Activated naive CD8-positive, alpha-beta T cell treated with anti-CD3 and anti-CD28 coated beads for 36 hours (primary cell): ENCODE results near the gene NOTCH3. TPM values are rescaled to one million over a fixed set of nuclear protein-coding genes. Genes with fewer than 3 reads are reported as not detected.
A peak's percentile ranks its signal among the peaks of the same experiment; 100 is the strongest.

Experiments used
- DNase-seq: peaks from one replicate; pipeline ENCODE4 v3.0.0; 2021
- H3K27ac Mint-ChIP-seq: one replicate; pipeline ENCODE4 v1.8.0; 2022; ENCODE audit warnings: mild to moderate bottlenecking, moderate library complexity, mixed read lengths
- H3K27me3 Mint-ChIP-seq: one replicate; pipeline ENCODE4 v1.8.0; 2022; ENCODE audit warnings: mild to moderate bottlenecking, mixed read lengths
- H3K36me3 Mint-ChIP-seq: one replicate; pipeline ENCODE4 v1.8.0; 2021; ENCODE audit warnings: mild to moderate bottlenecking, mixed read lengths
- H3K4me1 Mint-ChIP-seq: one replicate; pipeline ENCODE4 v1.8.0; 2021; ENCODE audit warnings: mixed read lengths
- H3K4me3 Mint-ChIP-seq: one replicate; pipeline ENCODE4 v1.8.0; 2022; ENCODE audit warnings: mild to moderate bottlenecking, moderate library complexity, mixed read lengths
- H3K9me3 Mint-ChIP-seq: one replicate; pipeline ENCODE4 v1.8.0; 2022; ENCODE audit warnings: mixed read lengths
- total RNA-seq, 2 experiments: library from RNA; stranded (reverse); gene quantifications; one replicate each; pipeline ENCODE4 v1.2.3, GENCODE V29; 2021

NOTCH3 gene
- total RNA-seq, 2 experiments from 2014 or later, result 0.12 TPM; not detected in 1

GRCh38 chr19:15170345-15170744, 30.4 kb downstream of the NOTCH3 start:
- no peaks in the 10 kb centered on the region for H3K36me3 Mint-ChIP-seq
- no peak for DNase-seq
- no peaks in the 10 kb centered on the region for H3K4me1 Mint-ChIP-seq
- no peak overlapping the region for H3K4me3 Mint-ChIP-seq
- H3K27ac Mint-ChIP-seq, result no peak overlapping the region
- H3K9me3 Mint-ChIP-seq, result peaks cover 3% of the 10 kb centered on the region
- H3K27me3 Mint-ChIP-seq, result peaks cover 4% of the 10 kb centered on the region

GRCh38 chr19:15169541-15170285, 31.1 kb downstream of the NOTCH3 start:
- peaks cover 9% of the 10 kb centered on the region for H3K9me3 Mint-ChIP-seq
- no peaks in the 10 kb centered on the region for H3K36me3 Mint-ChIP-seq
- no peaks in the 10 kb centered on the region for H3K4me1 Mint-ChIP-seq
- no peak overlapping the region for H3K27ac Mint-ChIP-seq
- no peak overlapping the region for H3K4me3 Mint-ChIP-seq
- DNase-seq, result no peak
- peaks cover 4% of the 10 kb centered on the region for H3K27me3 Mint-ChIP-seq

GRCh38 chr19:15166700-15167099, 34.1 kb downstream of the NOTCH3 start:
- peaks cover 11% of the 10 kb centered on the region for H3K9me3 Mint-ChIP-seq
- H3K4me1 Mint-ChIP-seq, result no peaks in the 10 kb centered on the region
- H3K27ac Mint-ChIP-seq, result no peak overlapping the region
- no peak for DNase-seq
- H3K4me3 Mint-ChIP-seq, result no peak overlapping the region
- H3K27me3 Mint-ChIP-seq, result peaks cover 4% of the 10 kb centered on the region
- H3K36me3 Mint-ChIP-seq, result no peaks in the 10 kb centered on the region

GRCh38 chr19:15161028-15161984, 39.5 kb downstream of the NOTCH3 start:
- Mint-ChIP-seq H3K27ac (no peak overlapping the region), H3K4me3 (no peak overlapping the region), H3K36me3 (peaks cover 3% of the 10 kb centered on the region), H3K4me1 (no peaks in the 10 kb centered on the region), H3K27me3 (no peaks in the 10 kb centered on the region), H3K9me3 (peaks cover 14% of the 10 kb centered on the region)
- DNase-seq, result no peak

- no peak overlapping the region for H3K27ac Mint-ChIP-seq
- H3K4me3 Mint-ChIP-seq, result no peak overlapping the region
- no peaks in the 10 kb centered on the region for H3K4me1 Mint-ChIP-seq
- H3K9me3 Mint-ChIP-seq, result peaks cover 11% of the 10 kb centered on the region
- peaks cover 3% of the 10 kb centered on the region for H3K36me3 Mint-ChIP-seq
- H3K27me3 Mint-ChIP-seq, result no peaks in the 10 kb centered on the region
- no peak for DNase-seq
Observed at GRCh38 chr19:15159251-15159650, 41.5 kb downstream of the NOTCH3 start.

GRCh38 chr19:15156391-15156790, 44.4 kb downstream of the NOTCH3 start:
- Mint-ChIP-seq H3K27me3 (peaks cover 5% of the 10 kb centered on the region), H3K36me3 (peaks cover 3% of the 10 kb centered on the region), H3K9me3 (peaks cover 9% of the 10 kb centered on the region), H3K27ac (no peak overlapping the region), H3K4me3 (no peak overlapping the region), H3K4me1 (no peaks in the 10 kb centered on the region)
- no peak for DNase-seq

GRCh38 chr19:15155296-15155695, 45.5 kb downstream of the NOTCH3 start:
- H3K4me3 Mint-ChIP-seq, result no peak overlapping the region
- peaks cover 5% of the 10 kb centered on the region for H3K27me3 Mint-ChIP-seq
- H3K9me3 Mint-ChIP-seq, result peaks cover 9% of the 10 kb centered on the region
- H3K4me1 Mint-ChIP-seq, result peaks cover 3% of the 10 kb centered on the region
- H3K36me3 Mint-ChIP-seq, result peaks cover 3% of the 10 kb centered on the region
- H3K27ac Mint-ChIP-seq, result no peak overlapping the region
- no peak for DNase-seq

GRCh38 chr19:15154002-15154612, 46.7 kb downstream of the NOTCH3 start:
- Mint-ChIP-seq H3K27me3 (peaks cover 5% of the 10 kb centered on the region), H3K4me1 (peaks cover 6% of the 10 kb centered on the region), H3K27ac (no peak overlapping the region), H3K9me3 (peaks cover 7% of the 10 kb centered on the region), H3K36me3 (peaks cover under 1% of the 10 kb centered on the region), H3K4me3 (no peak overlapping the region)
- DNase-seq, result peak; percentile 37

GRCh38 chr19:15149737-15150136, 51.1 kb downstream of the NOTCH3 start:
- Mint-ChIP-seq H3K9me3 (peaks cover 2% of the 10 kb centered on the region), H3K27ac (no peak overlapping the region), H3K4me3 (no peak overlapping the region), H3K36me3 (no peaks in the 10 kb centered on the region), H3K4me1 (peaks cover 7% of the 10 kb centered on the region), H3K27me3 (peaks cover 5% of the 10 kb centered on the region)
- DNase-seq, result no peak

GRCh38 chr19:15147090-15147489, 53.7 kb downstream of the NOTCH3 start:
- Mint-ChIP-seq H3K27me3 (no peaks in the 10 kb centered on the region), H3K4me1 (peaks cover 7% of the 10 kb centered on the region), H3K36me3 (no peaks in the 10 kb centered on the region), H3K4me3 (no peak overlapping the region), H3K9me3 (no peaks in the 10 kb centered on the region), H3K27ac (no peak overlapping the region)
- no peak for DNase-seq

- Mint-ChIP-seq H3K36me3 (peaks cover 3% of the 10 kb centered on the region), H3K4me1 (peaks cover 1% of the 10 kb centered on the region), H3K27me3 (no peaks in the 10 kb centered on the region), H3K9me3 (peaks cover 3% of the 10 kb centered on the region), H3K4me3 (no peak overlapping the region), H3K27ac (no peak overlapping the region)
- no peak for DNase-seq
Observed at GRCh38 chr19:15144046-15144646, 56.6 kb downstream of the NOTCH3 start.

GRCh38 chr19:15142313-15142712, 58.5 kb downstream of the NOTCH3 start:
- H3K4me1 Mint-ChIP-seq, result no peaks in the 10 kb centered on the region
- H3K9me3 Mint-ChIP-seq, result peaks cover 3% of the 10 kb centered on the region
- DNase-seq, result no peak
- peaks cover 3% of the 10 kb centered on the region for H3K36me3 Mint-ChIP-seq
- H3K4me3 Mint-ChIP-seq, result no peak overlapping the region
- H3K27me3 Mint-ChIP-seq, result no peaks in the 10 kb centered on the region
- H3K27ac Mint-ChIP-seq, result no peak overlapping the region

GRCh38 chr19:15141143-15141542, 59.7 kb downstream of the NOTCH3 start:
- Mint-ChIP-seq H3K36me3 (peaks cover 3% of the 10 kb centered on the region), H3K27ac (no peak overlapping the region), H3K4me1 (no peaks in the 10 kb centered on the region), H3K27me3 (no peaks in the 10 kb centered on the region), H3K4me3 (no peak overlapping the region), H3K9me3 (peaks cover 5% of the 10 kb centered on the region)
- no peak for DNase-seq

- no peaks in the 10 kb centered on the region for H3K4me1 Mint-ChIP-seq
- peaks cover 5% of the 10 kb centered on the region for H3K9me3 Mint-ChIP-seq
- H3K36me3 Mint-ChIP-seq, result peaks cover 3% of the 10 kb centered on the region
- H3K27me3 Mint-ChIP-seq, result no peaks in the 10 kb centered on the region
- H3K27ac Mint-ChIP-seq, result no peak overlapping the region
- H3K4me3 Mint-ChIP-seq, result no peak overlapping the region
- DNase-seq, result no peak
Observed at GRCh38 chr19:15138427-15138826, 62.4 kb downstream of the NOTCH3 start.

- Mint-ChIP-seq H3K4me3 (no peak overlapping the region), H3K9me3 (peaks cover 5% of the 10 kb centered on the region), H3K4me1 (no peaks in the 10 kb centered on the region), H3K36me3 (peaks cover 3% of the 10 kb centered on the region), H3K27me3 (no peaks in the 10 kb centered on the region), H3K27ac (no peak overlapping the region)
- no peak for DNase-seq
Observed at GRCh38 chr19:15137777-15138176, 63.0 kb downstream of the NOTCH3 start.
